ENCODE data around the gene IFI35.
"Not testable (repeated sequence)": the region's sequence is repeated elsewhere in the genome, so short reads cannot be mapped to it uniquely, and the experiment has no call there.

The IFI35 gene

GRCh38 chr17:42997984-42998938, 8.3 kb upstream of the IFI35 start, which contains the start of gene RPL27:
Gene RPL27, plus strand, starts transcription at chr17:42998419. Its CDS starts 332 bp downstream, at chr17:42998751.
- DNase-seq = peak; percentile 100

GRCh38 chr17:42999003-42999525, 7.5 kb upstream of the IFI35 start:
- DNase-seq = no peak

- DNase-seq = not testable (repeated sequence)
These were observed 5.7 kb upstream of the IFI35 start for GRCh38 chr17:43000894-43001293.

GRCh38 chr17:43003542-43004172, 2.9 kb upstream of the IFI35 start:
- DNase-seq = peak; percentile 64

- no peak for DNase-seq
These were observed 4.2 kb downstream of the IFI35 start for GRCh38 chr17:43010667-43011308.

- DNase-seq = no peak
These were observed 5.3 kb downstream of the IFI35 start for GRCh38 chr17:43011728-43012472.

GRCh38 chr17:43013296-43013695, 6.7 kb downstream of the IFI35 start:
- no peak for DNase-seq

GRCh38 chr17:43014020-43014648, 7.5 kb downstream of the IFI35 start:
- DNase-seq = no peak

GRCh38 chr17:43014649-43015542, 8.3 kb downstream of the IFI35 start:
- no peak for DNase-seq

- no peak for DNase-seq
These were observed 9.0 kb downstream of the IFI35 start for GRCh38 chr17:43015579-43015978.

GRCh38 chr17:43016216-43016615, 9.6 kb downstream of the IFI35 start:
- no peak for DNase-seq

- no peak for DNase-seq
These were observed 11.6 kb downstream of the IFI35 start for GRCh38 chr17:43018008-43018853.

- no peak for DNase-seq
These were observed 12.3 kb downstream of the IFI35 start for GRCh38 chr17:43018932-43019331.

GRCh38 chr17:43019418-43019817, 12.8 kb downstream of the IFI35 start:
- DNase-seq = no peak

GRCh38 chr17:43020030-43020621, 13.5 kb downstream of the IFI35 start:
- DNase-seq = no peak

GRCh38 chr17:43020789-43021740, 14.5 kb downstream of the IFI35 start:
- peak; percentile 69 for DNase-seq

GRCh38 chr17:43021741-43022512, 15.3 kb downstream of the IFI35 start, which contains the start of gene VAT1:
Gene VAT1, minus strand, starts transcription at chr17:43022385. Its CDS starts 63 bp downstream, at chr17:43022322.
- peak; percentile 76 for DNase-seq
